Neural crest cell (in vitro differentiated cells): ENCODE results near the gene C20orf204. TPM values are rescaled to one million over a fixed set of nuclear protein-coding genes. Genes with fewer than 3 reads are reported as not detected.

Source experiments
- DNase-seq: peaks from one replicate; pipeline ENCODE4 v3.0.0; 2021; ENCODE audit warnings: low read depth, mixed read lengths, low spot score
- H3K27ac Mint-ChIP-seq: one replicate; pipeline ENCODE4 v1.8.0; 2021; ENCODE audit warnings: mild to moderate bottlenecking, mixed read lengths; ENCODE audit not compliant: unreplicated experiment
- H3K27me3 Mint-ChIP-seq: 2 replicates; pipeline ENCODE4 v1.8.0; 2021; ENCODE audit warnings: low read depth, mild to moderate bottlenecking, mixed read lengths
- H3K36me3 Mint-ChIP-seq: 2 replicates; pipeline ENCODE4 v1.8.0; 2021; ENCODE audit warnings: low read depth, mild to moderate bottlenecking, mixed read lengths
- H3K4me1 Mint-ChIP-seq: 2 replicates; pipeline ENCODE4 v1.8.0; 2021; ENCODE audit warnings: mixed read lengths
- H3K4me3 Mint-ChIP-seq: one replicate; pipeline ENCODE4 v1.8.0; 2021; ENCODE audit warnings: mild to moderate bottlenecking, mixed read lengths
- H3K9me3 Mint-ChIP-seq: 2 replicates; pipeline ENCODE4 v1.8.0; 2021; ENCODE audit warnings: mixed read lengths
- total RNA-seq: library from RNA; stranded (reverse); gene quantifications from 2 replicates; pipeline ENCODE4 v1.2.1, GENCODE V29; 2021
- TF ChIP-seq, protein P1 (sequence below): fragments of 200-600 bp; sonication (generic); conservative IDR thresholded peaks from 2 replicates; pipeline ENCODE4 v1.5.0; 2021; ENCODE audit warnings: antibody characterized with exemption, mild to moderate bottlenecking

C20orf204 gene
- total RNA-seq, 1 donor from 2014 or later: 2.3 TPM

DNA sequence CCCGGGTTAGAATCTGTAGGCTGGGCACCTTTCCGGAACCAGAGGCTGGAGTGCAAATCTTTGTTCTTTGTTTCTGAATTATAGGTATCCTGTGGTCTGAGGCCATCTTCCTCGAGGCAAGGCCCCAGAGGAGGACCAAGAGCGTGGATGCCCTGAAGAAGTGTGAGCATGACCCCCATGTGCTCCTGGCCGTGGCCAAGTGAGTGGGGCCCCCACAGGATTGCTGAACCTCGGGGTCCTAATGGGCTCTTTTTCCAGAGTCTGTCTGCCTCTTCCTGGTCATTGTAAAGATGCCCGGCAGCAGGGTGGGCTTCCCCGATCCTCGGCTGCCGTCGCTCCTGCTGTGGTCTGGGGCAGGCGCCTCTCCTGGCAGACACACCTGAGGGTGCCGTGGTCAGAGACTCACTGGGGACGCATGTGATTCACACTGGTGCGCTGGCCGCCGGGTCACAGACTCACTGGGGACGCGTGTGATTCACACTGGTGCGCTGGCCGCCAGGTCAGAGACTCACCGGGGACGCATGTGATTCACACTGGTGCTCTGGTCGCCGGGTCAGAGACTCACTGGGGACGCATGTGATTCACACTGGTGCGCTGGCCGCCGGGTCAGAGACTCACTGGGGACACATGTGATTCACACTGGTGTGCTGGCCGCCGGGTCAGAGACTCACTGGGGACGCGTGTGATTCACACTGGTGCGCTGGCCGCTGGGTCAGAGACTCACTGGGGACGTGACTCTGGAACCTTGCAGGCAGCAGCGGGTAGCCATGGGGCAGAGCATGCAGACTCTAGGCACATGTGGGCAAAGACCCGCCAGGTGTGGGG is 6.5 kb upstream of the C20orf204 start:
- Mint-ChIP-seq H3K9me3 (no peaks in the 10 kb centered on the region), H3K27me3 (no peaks in the 10 kb centered on the region), H3K36me3 (peaks cover 3% of the 10 kb centered on the region), H3K27ac (no peak overlapping the region), H3K4me3 (no peak overlapping the region), H3K4me1 (no peaks in the 10 kb centered on the region)
- TF ChIP-seq, protein P1, sequence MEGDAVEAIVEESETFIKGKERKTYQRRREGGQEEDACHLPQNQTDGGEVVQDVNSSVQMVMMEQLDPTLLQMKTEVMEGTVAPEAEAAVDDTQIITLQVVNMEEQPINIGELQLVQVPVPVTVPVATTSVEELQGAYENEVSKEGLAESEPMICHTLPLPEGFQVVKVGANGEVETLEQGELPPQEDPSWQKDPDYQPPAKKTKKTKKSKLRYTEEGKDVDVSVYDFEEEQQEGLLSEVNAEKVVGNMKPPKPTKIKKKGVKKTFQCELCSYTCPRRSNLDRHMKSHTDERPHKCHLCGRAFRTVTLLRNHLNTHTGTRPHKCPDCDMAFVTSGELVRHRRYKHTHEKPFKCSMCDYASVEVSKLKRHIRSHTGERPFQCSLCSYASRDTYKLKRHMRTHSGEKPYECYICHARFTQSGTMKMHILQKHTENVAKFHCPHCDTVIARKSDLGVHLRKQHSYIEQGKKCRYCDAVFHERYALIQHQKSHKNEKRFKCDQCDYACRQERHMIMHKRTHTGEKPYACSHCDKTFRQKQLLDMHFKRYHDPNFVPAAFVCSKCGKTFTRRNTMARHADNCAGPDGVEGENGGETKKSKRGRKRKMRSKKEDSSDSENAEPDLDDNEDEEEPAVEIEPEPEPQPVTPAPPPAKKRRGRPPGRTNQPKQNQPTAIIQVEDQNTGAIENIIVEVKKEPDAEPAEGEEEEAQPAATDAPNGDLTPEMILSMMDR: no peak
- no peak for DNase-seq

DNA sequence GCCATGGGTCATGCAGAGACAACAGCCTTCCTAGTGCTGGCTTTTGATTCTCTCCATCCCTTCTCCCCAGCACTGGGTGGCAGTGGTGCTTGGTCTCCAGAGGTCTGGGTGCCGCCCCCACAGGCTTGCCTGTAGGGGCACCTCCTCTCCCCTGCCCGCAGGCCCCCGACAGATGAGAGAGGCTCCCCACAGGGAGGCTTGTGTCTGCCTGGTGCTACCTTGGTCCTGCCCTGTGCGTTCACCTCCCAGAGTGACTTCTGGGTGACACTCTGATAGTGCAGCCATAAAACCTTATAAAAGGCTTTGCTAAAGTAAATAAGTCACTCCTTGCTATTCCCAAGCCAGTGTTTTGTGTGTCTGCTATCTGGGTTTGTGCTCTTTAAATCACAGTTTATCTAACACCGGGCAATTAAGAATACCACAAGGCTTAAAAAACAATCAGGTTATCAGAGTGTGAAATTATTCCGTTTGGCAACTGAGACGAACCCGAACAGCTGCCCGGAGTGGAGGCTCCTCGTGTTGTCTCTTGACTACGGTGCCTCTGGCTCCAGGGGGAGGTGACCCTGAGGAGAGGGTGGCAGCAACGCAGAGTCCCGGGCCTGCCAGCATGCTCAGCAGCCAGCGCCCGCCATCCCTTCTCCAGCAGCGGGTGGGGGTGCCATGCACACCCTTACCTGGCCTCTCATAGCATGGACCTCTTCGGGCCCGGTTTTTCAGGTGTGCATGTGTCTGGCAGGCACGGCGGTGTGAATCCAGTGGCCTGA is 5.4 kb upstream of the C20orf204 start:
- Mint-ChIP-seq H3K4me3 (no peak overlapping the region), H3K27me3 (peaks cover 7% of the 10 kb centered on the region), H3K4me1 (no peaks in the 10 kb centered on the region), H3K9me3 (no peaks in the 10 kb centered on the region), H3K36me3 (peaks cover 3% of the 10 kb centered on the region), H3K27ac (no peak overlapping the region)
- DNase-seq: no peak
- TF ChIP-seq, protein P1: no peak

DNA sequence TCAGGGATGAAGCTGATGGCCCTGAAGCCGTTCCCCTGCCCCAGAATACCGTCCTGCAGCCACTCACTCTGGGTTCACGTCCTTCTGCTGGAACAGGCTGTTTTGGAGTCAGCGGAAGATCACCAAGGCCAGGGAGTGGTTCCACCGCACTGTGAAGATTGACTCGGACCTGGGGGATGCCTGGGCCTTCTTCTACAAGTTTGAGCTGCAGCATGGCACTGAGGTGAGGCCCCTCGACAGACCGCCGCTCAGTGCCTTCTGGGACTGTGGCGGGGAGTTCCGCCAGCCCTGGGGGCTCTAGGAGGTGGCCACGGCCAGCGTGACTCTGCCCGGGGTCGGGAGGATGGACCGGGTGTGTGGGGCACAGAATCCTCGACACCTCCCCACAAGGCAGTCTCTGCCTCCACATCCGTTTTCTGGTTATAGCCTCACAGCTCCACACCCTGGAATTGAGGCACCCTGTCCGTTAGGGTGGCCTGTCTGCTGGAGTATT is 4.1 kb upstream of the C20orf204 start:
- H3K4me1 Mint-ChIP-seq: no peaks in the 10 kb centered on the region
- DNase-seq: no peak
- H3K36me3 Mint-ChIP-seq: peaks cover 3% of the 10 kb centered on the region
- H3K4me3 Mint-ChIP-seq: no peak overlapping the region
- no peak overlapping the region for H3K27ac Mint-ChIP-seq
- H3K27me3 Mint-ChIP-seq: peaks cover 14% of the 10 kb centered on the region
- H3K9me3 Mint-ChIP-seq: no peaks in the 10 kb centered on the region
- TF ChIP-seq, protein P1: no peak

DNA sequence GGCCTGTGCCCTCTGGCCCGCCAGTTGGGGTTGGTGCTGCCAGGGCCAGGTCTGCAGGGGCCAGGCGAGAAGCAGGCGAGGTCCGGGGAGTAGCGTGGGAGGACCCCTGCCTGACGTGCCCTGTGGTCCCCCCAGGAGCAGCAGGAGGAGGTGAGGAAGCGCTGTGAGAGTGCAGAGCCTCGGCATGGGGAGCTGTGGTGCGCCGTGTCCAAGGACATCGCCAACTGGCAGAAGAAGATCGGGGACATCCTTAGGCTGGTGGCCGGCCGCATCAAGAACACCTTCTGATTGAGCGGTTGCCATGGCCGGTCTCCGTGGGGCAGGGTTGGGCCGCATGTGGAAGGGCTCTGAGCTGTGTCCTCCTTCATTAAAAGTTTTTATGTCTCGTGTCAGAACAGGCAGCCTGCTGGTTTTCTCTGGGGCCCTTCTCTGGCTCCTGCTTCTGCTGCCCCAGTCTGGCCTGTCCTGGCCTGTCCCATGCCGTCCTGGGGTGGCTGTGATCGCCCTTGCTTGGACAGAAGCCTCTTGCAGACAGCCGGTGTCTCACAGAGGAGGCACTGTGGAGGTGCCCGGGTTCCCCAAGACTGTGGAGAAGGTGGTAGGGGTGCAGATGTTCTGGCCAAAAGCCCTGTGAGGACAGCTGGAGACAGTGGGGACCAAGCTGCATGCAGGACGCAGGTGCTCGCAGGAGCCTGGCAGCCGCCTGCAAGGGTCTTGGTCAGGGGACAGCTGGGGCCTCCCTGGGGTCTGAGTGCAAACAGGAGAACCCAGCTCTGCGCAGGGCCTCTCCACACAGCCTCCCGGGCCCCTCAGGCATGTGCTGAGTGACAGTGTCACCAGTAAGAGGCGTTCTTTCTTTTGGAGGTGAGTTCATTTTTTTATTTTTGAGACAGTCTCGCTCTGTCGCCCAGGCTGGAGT is 3.0 kb upstream of the C20orf204 start:
- TF ChIP-seq, protein P1: no peak
- no peak overlapping the region for H3K4me3 Mint-ChIP-seq
- DNase-seq: no peak
- peaks cover 25% of the 10 kb centered on the region for H3K27me3 Mint-ChIP-seq
- no peak overlapping the region for H3K27ac Mint-ChIP-seq
- H3K4me1 Mint-ChIP-seq: peaks cover 4% of the 10 kb centered on the region
- no peaks in the 10 kb centered on the region for H3K9me3 Mint-ChIP-seq
- H3K36me3 Mint-ChIP-seq: peaks cover 3% of the 10 kb centered on the region

DNA sequence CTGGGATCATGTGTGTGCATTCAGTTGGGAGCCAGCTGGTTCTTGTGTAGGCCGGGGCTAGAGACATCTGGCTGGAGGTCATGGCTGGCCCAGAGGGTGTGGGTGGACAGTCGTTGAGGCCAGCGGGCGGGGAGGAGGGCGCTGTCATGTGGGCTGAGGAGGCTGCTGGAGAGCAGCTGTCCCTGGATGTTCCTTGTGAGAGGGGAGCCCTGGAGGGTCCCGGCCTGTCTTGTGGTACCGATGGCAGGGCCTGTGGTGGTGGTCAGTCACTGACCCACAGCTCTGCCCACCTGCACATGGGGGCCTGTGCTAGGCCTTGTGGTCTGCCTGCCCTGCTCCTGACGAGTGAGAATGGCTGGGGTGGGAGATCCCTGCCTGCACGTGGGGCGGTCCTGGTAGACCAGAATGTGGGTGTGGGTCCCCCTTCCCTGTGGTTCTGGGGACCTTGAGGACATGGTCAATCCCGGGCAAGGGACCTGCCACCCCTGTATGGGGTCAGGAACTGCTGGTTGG is 1.9 kb upstream of the C20orf204 start:
- TF ChIP-seq, protein P1: no peak
- H3K27ac Mint-ChIP-seq: no peak overlapping the region
- H3K4me3 Mint-ChIP-seq: no peak overlapping the region

More for the DNA sequence above, 1.9 kb upstream of the C20orf204 start:
- peaks cover 33% of the 10 kb centered on the region for H3K27me3 Mint-ChIP-seq
- no peak for DNase-seq
- H3K36me3 Mint-ChIP-seq: no peaks in the 10 kb centered on the region
- peaks cover 4% of the 10 kb centered on the region for H3K4me1 Mint-ChIP-seq
- H3K9me3 Mint-ChIP-seq: no peaks in the 10 kb centered on the region
